Right lobe of liver (tissue), 6 donors: Measurements from ENCODE around the gene SH2D3C. TPM values are rescaled to one million over a fixed set of nuclear protein-coding genes. Genes with fewer than 3 reads are reported as not detected.

ENCODE experiments used
- ATAC-seq, 4 donors: fragments of 200-7000 bp; cut with Tn5 transposase; one replicate each; pipeline ENCODE4 v1.9.1; 2020; ENCODE audit warnings: mild to moderate bottlenecking in 4 of 4, moderate library complexity in 4 of 4
- DNase-seq, 3 donors: peaks; one replicate each; pipeline ENCODE4 v3.0.0-alpha.2; 2020
- H3K27ac ChIP-seq, 3 donors: fragments of 200-600 bp; one replicate each; pipeline ENCODE4 v1.8.0; 2022
- H3K27me3 ChIP-seq, 2 donors: fragments of 200-600 bp; one replicate each; pipeline ENCODE4 v1.8.0; 2022
- H3K36me3 ChIP-seq, 4 donors: fragments of 200-600 bp; sonication (generic) in 1 of 4; one replicate each; pipeline versions ENCODE4 v1.5.1 to v1.8.0; 2017 to 2022; ENCODE audit warnings: control low read depth in 1 of 4
- H3K4me1 ChIP-seq, 4 donors: fragments of 200-600 bp; sonication (generic) in 1 of 4; one replicate each; pipeline versions ENCODE4 v1.5.1 to v1.8.0; 2017 to 2022; ENCODE audit warnings: control low read depth in 1 of 4
- H3K4me3 ChIP-seq, 3 donors: fragments of 200-600 bp; one replicate each; pipeline ENCODE4 v1.8.0; 2022
- H3K9me3 ChIP-seq, 4 donors: fragments of 200-600 bp; sonication (generic) in 1 of 4; one replicate each; pipeline versions ENCODE4 v1.5.1 to v1.8.0; 2017 to 2022; ENCODE audit warnings: control low read depth in 1 of 4
- POLR2A ChIP-seq: fragments of 450-650 bp; IDR thresholded peaks from one replicate; pipeline ENCODE4 v1.6.1; 2017; ENCODE audit warnings: antibody characterized with exemption, mild to moderate bottlenecking
- WGBS: methylation state at CpG from one replicate; pipeline ENCODE4 v1.1.6; 2018; ENCODE audit warnings: low coverage, low lambda C conversion rate; ENCODE audit not compliant: insufficient coverage; ENCODE audit errors: missing lambda C conversion rate; 5-methylcytosine and 5-hydroxymethylcytosine counted together
- intact Hi-C, 2 donors: fragments of 100-400 bp; cut with DNase I; formaldehyde crosslinking; loops; one replicate each; pipeline versions ENCODE4 v1.11.2 to v1.14.1; 2022
- total RNA-seq, 6 experiments: library from RNA; depleted of rRNA in 2 of 6; stranded (reverse); fragments of >200 nt in 2 of 6; fragmentation: NEBNext Ultra II Directional in 3 of 6; extraction: Animal tissue kit (Norgen Biotek cat#: 25700) in 3 of 6; gene quantifications; one replicate each; pipeline versions ENCODE4 v1.1.0 to v1.2.4, GENCODE V29; 2016 to 2023
- TF ChIP-seq, protein P1 (sequence below), 4 donors: fragments of 200-600 bp in 3 of 4; fragments of 450-650 bp in 1 of 4; IDR thresholded peaks; one replicate each; pipeline versions ENCODE4 v1.5.1 to v1.8.0; 2016 to 2022; ENCODE audit warnings: antibody characterized with exemption in 4 of 4, mild to moderate bottlenecking in 2 of 4
- donor health status: DM: no; HTN: yes; CAD: no.
- donor health status: DM: no; HTN: no; CAD: no.
- donor health status: DM: no; HTN: no; CAD: no.
- donor health status: DM: no; HTN: yes; CAD: no.
- donor health status: DM: no; HTN: yes; CAD: no.

Gene SH2D3C
- total RNA-seq, 6 experiments from 2014 or later: 1.7 to 5.6 (median 2.7) TPM

DNA sequence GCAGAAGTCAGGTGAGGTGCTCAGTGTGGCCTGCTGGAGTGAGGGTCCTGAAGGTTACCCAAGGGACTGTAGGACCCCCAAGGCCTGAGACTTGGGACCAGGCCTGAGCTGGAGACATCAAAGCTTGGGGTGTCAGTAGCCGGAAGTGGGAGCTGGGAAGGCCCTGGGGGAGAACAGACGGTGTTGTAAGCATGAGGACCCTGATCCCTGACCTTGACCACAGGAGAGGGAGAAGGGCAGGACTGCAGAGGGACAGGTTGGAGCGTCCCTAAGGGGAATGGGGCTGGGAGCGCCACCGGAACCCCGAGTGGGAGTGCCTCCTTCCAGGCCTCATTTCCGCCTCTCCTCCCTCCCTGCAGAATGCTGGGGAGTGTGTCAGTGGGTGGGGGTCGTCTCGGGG lies 62.1 kb downstream of the SH2D3C start:
- WGBS: no CpG with 5 or more reads among the region's 9 CpGs
- H3K27me3 ChIP-seq: no peaks in the 10 kb centered on the region
- peak overlapping the region in 1 of 3 donors; percentile 0 for H3K27ac ChIP-seq
- no peaks in the 10 kb centered on the region for H3K36me3 ChIP-seq
- no peak overlapping the region for H3K4me3 ChIP-seq
- intact Hi-C loops: no loop called here
- TF ChIP-seq POLR2A: no peak
- TF ChIP-seq, protein P1, sequence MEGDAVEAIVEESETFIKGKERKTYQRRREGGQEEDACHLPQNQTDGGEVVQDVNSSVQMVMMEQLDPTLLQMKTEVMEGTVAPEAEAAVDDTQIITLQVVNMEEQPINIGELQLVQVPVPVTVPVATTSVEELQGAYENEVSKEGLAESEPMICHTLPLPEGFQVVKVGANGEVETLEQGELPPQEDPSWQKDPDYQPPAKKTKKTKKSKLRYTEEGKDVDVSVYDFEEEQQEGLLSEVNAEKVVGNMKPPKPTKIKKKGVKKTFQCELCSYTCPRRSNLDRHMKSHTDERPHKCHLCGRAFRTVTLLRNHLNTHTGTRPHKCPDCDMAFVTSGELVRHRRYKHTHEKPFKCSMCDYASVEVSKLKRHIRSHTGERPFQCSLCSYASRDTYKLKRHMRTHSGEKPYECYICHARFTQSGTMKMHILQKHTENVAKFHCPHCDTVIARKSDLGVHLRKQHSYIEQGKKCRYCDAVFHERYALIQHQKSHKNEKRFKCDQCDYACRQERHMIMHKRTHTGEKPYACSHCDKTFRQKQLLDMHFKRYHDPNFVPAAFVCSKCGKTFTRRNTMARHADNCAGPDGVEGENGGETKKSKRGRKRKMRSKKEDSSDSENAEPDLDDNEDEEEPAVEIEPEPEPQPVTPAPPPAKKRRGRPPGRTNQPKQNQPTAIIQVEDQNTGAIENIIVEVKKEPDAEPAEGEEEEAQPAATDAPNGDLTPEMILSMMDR (IDR thresholded peaks at IDR 0.05): no peak
- DNase-seq: peak in 1 of 3 donors; percentile 40
- H3K9me3 ChIP-seq: no peaks in the 10 kb centered on the region
- peaks cover 0 to 5% (median 0%) of the 10 kb centered on the region in 4 donors for H3K4me1 ChIP-seq
- no peak for ATAC-seq

DNA sequence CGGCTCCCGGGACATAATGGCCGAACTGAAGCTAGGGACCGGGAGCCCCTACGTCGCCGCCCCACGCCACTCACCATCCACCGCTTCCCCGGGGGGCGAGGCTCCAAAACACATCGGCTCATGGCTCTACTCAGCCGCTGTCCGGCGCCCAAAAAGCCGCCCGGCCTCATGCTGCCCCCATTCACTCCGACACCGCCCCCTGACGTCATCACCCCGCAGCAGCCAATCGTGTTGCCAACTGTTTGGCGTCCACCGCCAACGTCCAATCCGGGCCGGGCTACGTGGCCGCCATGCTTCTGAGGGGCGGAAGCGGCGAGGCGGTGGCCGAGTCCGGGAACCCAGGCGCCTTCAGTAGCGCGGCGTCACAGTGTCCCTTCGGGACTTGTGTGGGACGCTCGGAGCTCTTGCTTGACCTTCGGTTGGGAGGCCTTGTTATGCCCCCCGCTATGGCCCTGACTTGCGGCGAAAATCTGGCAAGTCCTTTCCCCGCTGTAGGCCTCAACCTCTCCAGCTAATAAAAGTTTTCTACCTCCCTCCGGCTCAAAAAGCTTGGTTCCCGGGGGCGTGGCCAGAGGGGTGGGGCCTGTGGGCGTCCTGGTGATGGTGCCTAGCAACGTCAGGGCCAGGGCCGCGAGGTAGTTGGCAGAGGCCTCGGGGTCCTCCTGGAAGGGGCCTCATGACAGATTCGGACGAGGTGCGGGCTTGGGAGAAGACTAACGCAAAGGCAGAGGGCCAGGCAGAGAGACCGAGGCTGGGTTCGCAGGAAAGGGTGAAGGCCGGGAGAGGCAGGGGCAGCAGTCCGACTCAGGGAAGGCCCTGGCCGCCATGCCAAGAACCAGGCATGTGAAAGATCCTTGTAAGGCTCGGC lies 62.8 kb downstream of the SH2D3C start, which contains the start of the genes PTRH1 and TTC16:
PTRH1 (minus strand) TSS at position 194 of the 868 bp plus-strand sequence; CDS start at position 170, 24 bp downstream.
TTC16 (plus strand) TSS at position 610 of the 868 bp plus-strand sequence; CDS start at position 677, 67 bp downstream.
- peak; percentile 48 for TF ChIP-seq POLR2A
- TF ChIP-seq, protein P1 (IDR thresholded peaks at IDR 0.05): no peak
- Histone ChIP-seq H3K4me1 (peaks cover 0 to 5% (median 0%) of the 10 kb centered on the region in 4 donors), H3K27ac (peak within 1 kb of the TSS; percentile 0 to 33 (median 15)), H3K4me3 (peak within 1 kb of the TSS; percentile 60 to 88 (median 64)), H3K27me3 (no peaks in the 10 kb centered on the region), H3K9me3 (no peaks in the 10 kb centered on the region), H3K36me3 (no peaks in the 10 kb centered on the region)
- intact Hi-C loops: no loop called here
- DNase-seq (peak; percentile 98), ATAC-seq (peak; percentile 95 to 98 (median 96))
- WGBS: 0% methylated on average over 28 of the region's 65 CpGs

DNA sequence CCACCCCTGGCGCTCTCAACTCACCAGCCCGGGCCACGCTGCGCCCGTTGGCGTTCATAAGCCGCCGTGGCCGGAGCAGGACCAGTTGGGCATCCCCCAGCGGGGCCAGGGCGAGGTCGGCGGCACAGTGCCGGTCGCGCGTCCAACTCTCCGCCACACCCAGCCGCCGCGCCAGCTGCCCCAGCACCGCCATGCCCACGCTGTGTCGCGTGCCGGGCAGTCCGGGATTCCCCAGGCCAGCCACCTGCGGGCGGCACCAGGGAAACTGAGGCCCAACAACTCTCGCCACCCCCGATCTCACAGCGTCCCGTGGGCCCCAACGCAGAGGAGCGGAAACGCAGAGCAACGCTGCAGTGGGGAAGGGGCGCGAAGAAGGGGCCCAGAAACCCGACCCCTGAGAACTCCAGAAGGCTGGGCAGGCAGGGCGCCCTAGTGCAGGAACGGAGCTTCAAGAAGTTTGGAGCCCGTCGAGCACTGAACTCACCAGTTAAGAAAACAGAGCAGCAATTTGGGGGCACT lies 63.5 kb downstream of the SH2D3C start:
- H3K4me1 ChIP-seq: peaks cover 0 to 5% (median 0%) of the 10 kb centered on the region in 4 donors
- H3K4me3 ChIP-seq: peak overlapping the region; percentile 60 to 88 (median 64)
- TF ChIP-seq POLR2A: no peak
- TF ChIP-seq, protein P1 (IDR thresholded peaks at IDR 0.05): no peak
- H3K9me3 ChIP-seq: no peaks in the 10 kb centered on the region
- peak; percentile 9 to 34 (median 30) for ATAC-seq
- no peaks in the 10 kb centered on the region for H3K36me3 ChIP-seq
- intact Hi-C loops: no loop called here
- H3K27me3 ChIP-seq: no peaks in the 10 kb centered on the region
- DNase-seq: peak in 1 of 3 donors; percentile 53
- WGBS: 0% methylated on average over 5 of the region's 44 CpGs
- peak overlapping the region in 1 of 3 donors; percentile 33 for H3K27ac ChIP-seq

DNA sequence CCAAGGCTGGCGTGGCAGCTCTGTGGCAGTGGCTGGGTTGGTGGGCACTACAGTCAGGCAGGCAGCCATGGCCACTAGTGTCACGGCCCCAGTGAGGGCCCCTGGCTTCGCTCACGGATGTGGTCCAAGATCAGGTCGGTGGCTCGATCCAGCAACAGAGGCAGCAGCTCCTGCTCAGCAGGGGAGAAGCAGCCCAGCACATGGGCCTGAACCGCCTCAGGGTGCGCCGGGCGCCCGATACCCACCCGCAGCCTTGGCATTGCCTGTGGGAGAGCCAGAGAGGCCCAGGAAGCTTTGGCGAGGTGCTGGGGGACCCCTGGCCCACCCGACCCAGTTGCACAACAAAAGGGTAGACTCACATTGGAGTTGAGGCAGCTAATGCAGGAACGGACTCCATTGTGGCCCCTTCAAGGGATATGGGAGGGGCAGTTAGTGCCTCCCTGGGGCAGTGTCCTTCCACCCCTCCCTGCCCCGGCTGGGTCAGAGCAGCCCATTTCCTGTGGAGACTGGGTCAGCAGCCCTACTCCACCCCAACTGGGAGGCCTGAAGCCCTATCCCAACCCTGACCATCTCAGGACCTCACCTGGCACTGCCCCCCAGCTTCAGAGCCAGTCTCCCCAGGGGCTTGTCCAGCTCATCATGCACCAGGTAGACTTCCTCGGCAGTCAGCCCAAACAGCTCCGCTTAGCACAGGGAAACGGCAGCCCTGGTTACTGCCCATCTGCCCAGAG lies 64.3 kb downstream of the SH2D3C start:
- Histone ChIP-seq H3K27ac (no peak overlapping the region), H3K9me3 (no peaks in the 10 kb centered on the region), H3K4me1 (peaks cover 0 to 5% (median 0%) of the 10 kb centered on the region in 4 donors), H3K27me3 (no peaks in the 10 kb centered on the region), H3K4me3 (peak overlapping the region in 2 of 3 donors; percentile 60 to 88), H3K36me3 (no peaks in the 10 kb centered on the region)
- ATAC-seq: no peak
- no peak for TF ChIP-seq POLR2A
- TF ChIP-seq, protein P1 (IDR thresholded peaks at IDR 0.05): no peak
- intact Hi-C loops: no loop called here
- 80% methylated on average over 1 of the region's 19 CpGs for WGBS
- DNase-seq: peak in 1 of 3 donors; percentile 46
